OCI-LY7 (cell line): ENCODE results near the gene NFIX. TPM values are rescaled to one million over a fixed set of nuclear protein-coding genes. Genes with fewer than 3 reads are reported as not detected.

Source experiments
- BruUV-seq: library from RNA; stranded (reverse); fragments of 400-500 nt; replicated peaks from 2 replicates; lab custom pipeline; 2021; lab: Mats Ljungman, UMichigan
- CTCF ChIA-PET: fragments of 300-600 bp; sonication (Branson Sonifier 250); formaldehyde crosslinking; loops from one replicate; lab custom pipeline; 2022; ENCODE audit warnings: antibody characterized with exemption; ENCODE audit not compliant: unreplicated experiment; lab: Charles Lee
- POLR2A ChIA-PET: fragments of 300-600 bp; sonication (Branson Sonifier 250); formaldehyde crosslinking; loops from one replicate; lab custom pipeline; 2022; ENCODE audit warnings: antibody characterized with exemption; lab: Charles Lee
- DNase-seq: peaks from one replicate; pipeline ENCODE4 v3.0.0-alpha.2; 2015; ENCODE audit warnings: low spot score
- H2AFZ ChIP-seq: fragments of 200-600 bp; sonication (generic), shearing (Covaris generic); 2 replicates; pipeline ENCODE4 v1.6.1; 2014; ENCODE audit warnings: mild to moderate bottlenecking, antibody characterized with exemption, low read length, moderate library complexity
- H3K27ac ChIP-seq: fragments of 200-600 bp; sonication (generic); 2 replicates; pipeline ENCODE4 v1.5.1; 2014; ENCODE audit warnings: mixed run types, low read depth, mild to moderate bottlenecking, moderate library complexity, low read length, inconsistent platforms; ENCODE audit not compliant: poor library complexity, severe bottlenecking
- H3K36me3 ChIP-seq: fragments of 200-600 bp; sonication (generic); 2 replicates; pipeline ENCODE4 v1.6.1; 2014; ENCODE audit warnings: mild to moderate bottlenecking, antibody characterized with exemption, low read length, moderate library complexity, mixed read lengths; ENCODE audit not compliant: insufficient read depth
- H3K4me1 ChIP-seq: fragments of 200-600 bp; sonication (generic); 2 replicates; pipeline ENCODE4 v1.5.1; 2014; ENCODE audit warnings: mild to moderate bottlenecking, low read length; ENCODE audit not compliant: insufficient read depth, poor library complexity, severe bottlenecking
- H3K4me2 ChIP-seq: fragments of 200-600 bp; sonication (generic); 2 replicates; pipeline ENCODE4 v1.6.1; 2014; ENCODE audit warnings: mild to moderate bottlenecking, low read length
- H3K4me3 ChIP-seq: fragments of 200-600 bp; sonication (generic); 2 replicates; pipeline ENCODE4 v1.5.1; 2014; ENCODE audit warnings: mild to moderate bottlenecking, low read depth, low read length; ENCODE audit not compliant: poor library complexity, severe bottlenecking
- H3K79me2 ChIP-seq: fragments of 200-600 bp; sonication (generic); 2 replicates; pipeline ENCODE4 v1.6.1; 2016; ENCODE audit warnings: low read depth, mild to moderate bottlenecking, low read length, moderate library complexity, mixed read lengths; ENCODE audit not compliant: insufficient read depth
- H3K9me2 ChIP-seq: fragments of 200-600 bp; sonication (generic); 2 replicates; pipeline ENCODE4 v1.6.1; 2016; ENCODE audit warnings: mild to moderate bottlenecking, low read length, mixed read lengths; ENCODE audit not compliant: insufficient read depth
- H3K9me3 ChIP-seq: fragments of 200-600 bp; sonication (generic); 2 replicates; pipeline ENCODE4 v1.6.1; 2014; ENCODE audit warnings: mild to moderate bottlenecking, mixed run types, low read length, mixed read lengths
- H4K20me1 ChIP-seq: fragments of 200-600 bp; sonication (generic); 2 replicates; pipeline ENCODE4 v1.6.1; 2014; ENCODE audit warnings: mild to moderate bottlenecking, antibody characterized with exemption, low read length, moderate library complexity, mixed read lengths; ENCODE audit not compliant: insufficient read depth
- EZH2phosphoT487 ChIP-seq: fragments of 200-600 bp; sonication (generic); IDR thresholded peaks from 2 replicates; pipeline ENCODE4 v1.6.1; 2018; ENCODE audit warnings: low read depth, borderline replicate concordance, mild to moderate bottlenecking, mixed run types, antibody characterized with exemption, low read length, moderate library complexity, mixed read lengths
- intact Hi-C: fragments of 100-400 bp; cut with micrococcal nuclease; formaldehyde crosslinking; loops from one replicate; pipeline ENCODE4 v1.10.0; 2022; ENCODE audit not compliant: unreplicated experiment
- total RNA-seq, 2 experiments: library from RNA; depleted of rRNA in 1 of 2; stranded (reverse); fragments of >200 nt in 1 of 2; shearing (Covaris generic) in 1 of 2; gene quantifications; 2 replicates each; pipeline ENCODE4 v1.2.3, GENCODE V29; 2014 to 2022
- TF ChIP-seq, protein P1 (sequence below): fragments of 200-600 bp; sonication (generic); conservative IDR thresholded peaks from 2 replicates; pipeline ENCODE4 v1.5.1; 2014; ENCODE audit warnings: mild to moderate bottlenecking, antibody characterized with exemption, low read length, moderate library complexity, mixed read lengths

NFIX gene
- total RNA-seq, 2 experiments from 2014 or later, result 0.16 to 0.72 TPM

DNA sequence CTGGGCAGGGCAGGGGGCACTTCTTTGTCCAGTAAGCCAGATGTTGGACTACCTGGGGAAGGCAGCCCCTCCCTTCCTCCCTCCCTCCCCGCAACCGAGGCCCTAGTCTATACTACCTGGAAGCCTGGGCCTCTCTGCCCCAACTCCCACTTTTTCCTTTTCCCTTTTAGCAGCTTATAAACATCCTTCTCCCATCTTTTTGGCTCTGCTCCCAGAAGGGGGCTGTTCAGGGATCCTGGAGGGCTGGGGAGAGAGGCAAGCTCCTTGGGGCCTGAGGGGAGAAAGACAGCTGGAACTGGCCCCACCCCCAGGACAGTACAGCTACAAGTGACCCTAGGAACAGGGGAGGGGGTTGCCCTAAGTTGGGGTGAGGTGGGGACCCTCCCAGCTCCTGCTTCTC is 62.5 kb downstream of the NFIX start:
- CTCF ChIA-PET, result no interaction called here
- POLR2A ChIA-PET, result interaction anchor here (0.5 kb wide), 1 partner anchor 26 kb away, joined by 4 read pairs; no protein-coding TSS in a partner anchor
- Histone ChIP-seq H3K79me2 (no peaks in the 10 kb centered on the region), H3K4me2 (no peak overlapping the region), H4K20me1 (no peaks in the 10 kb centered on the region), H2AFZ (no peak overlapping the region), H3K4me1 (peaks cover 19% of the 10 kb centered on the region), H3K9me3 (no peaks in the 10 kb centered on the region), H3K9me2 (no peaks in the 10 kb centered on the region), H3K4me3 (no peak overlapping the region), H3K27ac (no peak overlapping the region), H3K36me3 (no peaks in the 10 kb centered on the region)
- no peak for DNase-seq
- intact Hi-C loops, result no loop called here
- BruUV-seq, result no TSS peak
- TF ChIP-seq EZH2phosphoT487, result no peak
- TF ChIP-seq, protein P1, sequence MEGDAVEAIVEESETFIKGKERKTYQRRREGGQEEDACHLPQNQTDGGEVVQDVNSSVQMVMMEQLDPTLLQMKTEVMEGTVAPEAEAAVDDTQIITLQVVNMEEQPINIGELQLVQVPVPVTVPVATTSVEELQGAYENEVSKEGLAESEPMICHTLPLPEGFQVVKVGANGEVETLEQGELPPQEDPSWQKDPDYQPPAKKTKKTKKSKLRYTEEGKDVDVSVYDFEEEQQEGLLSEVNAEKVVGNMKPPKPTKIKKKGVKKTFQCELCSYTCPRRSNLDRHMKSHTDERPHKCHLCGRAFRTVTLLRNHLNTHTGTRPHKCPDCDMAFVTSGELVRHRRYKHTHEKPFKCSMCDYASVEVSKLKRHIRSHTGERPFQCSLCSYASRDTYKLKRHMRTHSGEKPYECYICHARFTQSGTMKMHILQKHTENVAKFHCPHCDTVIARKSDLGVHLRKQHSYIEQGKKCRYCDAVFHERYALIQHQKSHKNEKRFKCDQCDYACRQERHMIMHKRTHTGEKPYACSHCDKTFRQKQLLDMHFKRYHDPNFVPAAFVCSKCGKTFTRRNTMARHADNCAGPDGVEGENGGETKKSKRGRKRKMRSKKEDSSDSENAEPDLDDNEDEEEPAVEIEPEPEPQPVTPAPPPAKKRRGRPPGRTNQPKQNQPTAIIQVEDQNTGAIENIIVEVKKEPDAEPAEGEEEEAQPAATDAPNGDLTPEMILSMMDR, result no peak

DNA sequence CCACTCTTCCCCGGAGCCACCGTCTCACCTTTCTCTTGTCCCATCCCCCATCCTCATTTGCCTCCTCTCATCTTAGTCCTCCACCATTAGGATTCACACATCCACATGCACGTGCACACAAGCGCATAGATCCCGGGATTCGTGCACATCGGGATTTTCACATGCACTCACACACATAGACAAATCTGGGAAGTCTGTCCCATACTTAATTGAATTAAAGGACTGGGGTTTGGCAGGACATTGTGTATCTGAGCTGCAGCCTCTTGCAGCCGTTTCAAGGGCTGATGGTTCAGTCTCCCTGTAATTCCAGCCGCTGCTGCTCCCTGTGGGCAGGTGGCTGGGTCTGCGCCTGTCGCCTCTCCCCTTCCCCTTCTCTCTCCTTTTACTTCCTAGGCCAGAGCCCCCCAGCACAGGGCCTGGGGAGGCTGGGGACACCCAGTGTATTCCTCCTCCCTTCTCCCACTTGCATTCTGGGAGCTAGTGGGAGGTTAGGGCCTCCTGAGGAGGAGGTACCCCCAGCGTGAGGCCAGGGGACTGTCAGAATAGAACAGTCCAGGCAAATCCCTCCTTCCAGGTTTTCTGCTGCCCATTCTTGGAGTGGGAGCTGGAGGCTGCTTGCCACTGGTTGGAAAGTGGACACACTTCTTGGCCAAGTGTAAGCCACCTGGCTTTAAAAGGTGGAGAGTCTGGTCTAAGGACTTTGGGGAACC is 63.8 kb downstream of the NFIX start:
- intact Hi-C loops, result no loop called here

More for the DNA sequence above, 63.8 kb downstream of the NFIX start:
- ChIA-PET CTCF (no interaction called here), POLR2A (interaction anchor here (1.9 kb wide), 1 partner anchor 16 kb away, joined by 11 read pairs; no protein-coding TSS in a partner anchor)
- no peak overlapping the region for H3K27ac ChIP-seq
- H3K4me1 ChIP-seq, result peaks cover 29% of the 10 kb centered on the region
- no peaks in the 10 kb centered on the region for H3K9me3 ChIP-seq
- no peaks in the 10 kb centered on the region for H4K20me1 ChIP-seq
- no peak overlapping the region for H2AFZ ChIP-seq
- BruUV-seq, result no TSS peak
- H3K9me2 ChIP-seq, result no peaks in the 10 kb centered on the region
- no peak for DNase-seq
- H3K4me2 ChIP-seq, result no peak overlapping the region
- H3K36me3 ChIP-seq, result no peaks in the 10 kb centered on the region
- H3K4me3 ChIP-seq, result no peak overlapping the region
- H3K79me2 ChIP-seq, result no peaks in the 10 kb centered on the region
- no peak for TF ChIP-seq EZH2phosphoT487
- TF ChIP-seq, protein P1, result no peak
